ENCODE data around the gene AJAP1.

- TF ChIP-seq TSHZ2 (CRISPR knock-in tag; IDR thresholded peaks at IDR 0.05) (no peak), PATZ1 (CRISPR knock-in tag; IDR thresholded peaks at IDR 0.05; ENCODE audit: borderline replicate concordance) (no peak), CREB5 (CRISPR knock-in tag; IDR thresholded peaks at IDR 0.05; ENCODE audit: low read depth) (no peak), ESRRG (CRISPR knock-in tag; IDR thresholded peaks at IDR 0.05) (no peak), RARB (CRISPR knock-in tag; IDR thresholded peaks at IDR 0.05) (no peak), GLIS3 (CRISPR knock-in tag; IDR thresholded peaks at IDR 0.05) (no peak), ZFP30 (CRISPR knock-in tag; IDR thresholded peaks at IDR 0.05) (no peak)
Observed at GRCh38 chr1:4750177-4750576, 95.8 kb downstream of the AJAP1 start.
